GM04503 (cell line): ENCODE results near the gene VDR.

Experiments used
- DNase-seq: peaks from one replicate; pipeline ENCODE4 v3.0.0-alpha.2; 2012; ENCODE audit warnings: low read depth

The VDR gene

DNA sequence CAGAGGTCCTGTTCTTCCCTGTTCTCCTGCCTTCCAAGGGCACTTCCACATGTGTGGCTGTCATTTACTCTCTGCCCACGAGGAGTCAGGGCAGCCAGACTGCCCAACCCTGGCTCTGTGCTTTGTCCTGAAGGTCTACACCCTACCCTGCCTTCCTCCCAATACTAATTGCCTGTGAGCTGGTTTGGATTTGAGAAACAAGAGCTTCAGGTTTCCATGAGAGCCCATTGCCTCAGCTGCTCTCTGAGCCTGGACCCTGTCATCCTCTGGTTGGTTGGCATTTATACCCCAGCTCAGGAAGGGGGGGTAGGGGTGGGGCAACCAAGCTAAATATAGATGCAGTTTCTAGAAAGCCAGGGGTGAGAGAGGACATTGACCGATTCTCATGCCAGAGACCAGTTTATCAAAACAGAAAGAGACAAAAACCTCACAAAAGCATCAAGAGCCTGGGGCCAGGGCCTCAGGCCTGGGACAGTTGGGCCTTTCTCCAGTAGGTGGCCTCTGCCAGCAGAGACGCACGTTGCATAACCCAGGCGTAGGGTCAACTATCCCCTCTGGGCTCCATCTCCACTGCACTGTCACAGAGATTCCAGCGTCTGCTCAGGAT, 34.5 kb downstream of the VDR start:
- peak; percentile 50 for DNase-seq

DNA sequence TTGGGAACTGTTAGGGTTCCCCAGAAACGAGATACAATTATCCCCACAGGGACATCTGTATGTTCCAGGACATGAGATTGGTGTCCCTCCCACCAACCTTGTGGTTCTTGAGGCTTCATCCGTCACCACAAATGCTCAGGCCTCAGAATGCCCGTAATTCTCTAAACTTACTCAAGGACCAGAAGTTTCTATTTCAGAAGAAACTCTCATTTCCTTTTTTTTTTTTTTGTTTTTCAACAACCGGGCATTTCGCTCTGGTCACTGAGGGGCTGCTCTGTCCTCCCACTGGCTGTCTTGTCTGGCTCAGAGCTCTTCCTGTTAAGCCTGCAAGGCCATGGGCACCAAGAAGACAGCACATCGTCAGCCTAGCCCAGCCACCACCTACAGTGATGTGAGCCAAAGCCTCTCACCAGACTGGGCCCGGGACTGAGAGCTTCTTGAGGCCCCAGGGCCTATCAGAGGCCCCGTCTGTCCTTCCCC, 36.2 kb downstream of the VDR start:
- DNase-seq, result no peak

DNA sequence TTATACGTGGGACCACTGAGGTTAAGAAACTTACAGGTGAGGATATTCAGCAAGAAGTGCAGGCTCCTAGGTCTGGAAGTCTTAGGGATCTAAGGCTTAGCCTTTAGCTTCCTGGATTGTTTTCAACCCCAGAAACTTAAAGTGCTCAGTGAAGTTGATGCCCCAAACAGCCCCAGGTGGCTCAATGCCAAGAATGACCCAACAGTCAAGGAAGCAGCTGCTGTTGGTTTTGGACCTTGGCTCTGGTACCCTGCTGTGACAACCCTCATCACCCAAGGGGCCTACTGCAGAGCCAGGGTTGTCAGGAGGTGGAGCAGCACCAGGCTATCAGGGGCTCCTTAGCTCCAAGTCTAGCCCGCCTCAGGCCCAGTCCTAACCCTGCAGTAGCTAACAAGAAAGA, 36.8 kb downstream of the VDR start:
- DNase-seq, result no peak

DNA sequence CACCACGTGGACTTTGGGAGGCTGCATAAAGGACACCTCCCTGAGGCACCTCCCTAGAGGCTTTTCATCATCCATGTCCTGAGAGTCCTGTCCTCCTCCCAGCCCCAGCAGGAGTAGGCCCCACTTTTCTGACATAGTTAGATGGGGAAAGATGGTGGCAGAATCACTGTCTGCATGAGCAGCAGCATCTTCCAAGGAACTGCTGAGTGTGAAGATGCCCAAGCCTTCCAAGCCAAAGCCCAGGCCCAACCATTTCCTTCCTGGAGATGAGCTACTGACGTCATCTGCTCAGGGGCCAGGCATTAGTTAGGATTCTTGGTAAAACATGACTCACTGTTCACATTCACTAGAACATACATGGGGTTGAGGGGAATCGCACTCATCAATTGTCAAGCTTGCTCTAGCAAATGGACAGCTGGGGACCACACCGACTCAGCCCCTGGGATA, 37.3 kb downstream of the VDR start:
- peak; percentile 61 for DNase-seq

DNA sequence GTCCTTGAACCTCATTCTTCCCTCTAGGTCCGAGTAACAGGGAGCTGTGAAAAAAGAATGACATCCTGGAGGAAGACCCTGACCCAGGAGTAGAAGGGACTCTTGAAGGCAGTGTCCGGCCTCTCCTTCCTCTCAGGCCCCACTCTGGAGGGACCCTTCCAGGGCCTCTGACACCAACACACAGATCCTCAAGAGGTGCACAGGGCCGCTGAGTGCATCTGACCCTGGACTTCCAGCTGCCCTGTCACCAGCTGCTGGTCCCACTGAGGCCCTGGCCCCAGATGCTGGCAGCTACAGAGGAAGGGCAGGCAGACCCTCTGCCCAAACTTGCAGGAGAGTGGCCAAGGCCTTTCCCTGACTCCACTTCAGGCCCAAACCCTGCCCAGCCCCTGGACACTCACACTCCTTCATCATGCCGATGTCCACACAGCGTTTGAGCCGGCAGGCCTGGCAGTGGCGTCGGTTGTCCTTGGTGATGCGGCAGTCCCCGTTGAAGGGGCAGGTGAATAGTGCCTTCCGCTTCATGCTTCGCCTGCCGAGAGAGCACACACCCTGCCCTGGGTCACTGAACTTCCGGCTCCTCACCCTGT, 40.1 kb downstream of the VDR start:
- DNase-seq, result no peak

DNA sequence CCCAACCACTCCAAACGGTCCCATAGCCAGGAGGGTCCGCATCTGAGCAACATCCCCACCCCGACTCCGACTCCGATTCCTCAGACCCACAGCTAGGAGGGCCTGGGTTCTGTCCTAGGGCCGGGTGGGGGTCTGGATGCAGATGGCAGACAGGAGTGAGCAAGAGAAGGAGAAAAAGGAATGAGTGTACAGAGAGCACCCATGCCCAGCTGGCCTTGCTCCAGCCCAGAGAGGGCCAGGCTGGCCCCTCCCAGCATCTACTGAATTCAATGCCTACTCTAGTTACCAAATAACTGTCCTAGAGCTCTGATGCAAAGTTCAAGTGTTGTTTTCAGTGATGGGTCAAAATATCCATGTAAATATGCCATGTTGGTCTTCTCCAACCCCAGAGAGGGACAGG, 40.8 kb downstream of the VDR start:
- no peak for DNase-seq

DNA sequence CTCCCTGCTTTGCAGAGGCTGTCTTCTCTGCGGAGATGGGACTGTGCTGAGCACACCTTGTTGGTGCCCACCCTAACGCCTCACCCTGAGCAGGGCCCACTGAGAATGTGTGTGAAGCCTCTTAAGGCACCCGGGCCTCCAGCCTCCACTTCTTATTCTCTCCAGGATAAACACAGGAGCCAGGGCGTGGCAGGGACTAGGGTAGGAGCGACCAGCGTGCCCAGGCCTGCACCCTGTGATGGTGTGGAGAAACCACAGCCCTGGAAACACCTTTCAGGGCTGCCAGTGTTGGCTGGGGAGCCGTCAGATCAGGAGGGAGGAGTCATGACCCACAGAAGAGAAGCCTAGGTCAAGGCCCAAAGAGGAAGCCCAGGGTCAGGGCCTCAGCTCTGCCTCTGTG, 41.3 kb downstream of the VDR start:
- DNase-seq, result no peak

DNA sequence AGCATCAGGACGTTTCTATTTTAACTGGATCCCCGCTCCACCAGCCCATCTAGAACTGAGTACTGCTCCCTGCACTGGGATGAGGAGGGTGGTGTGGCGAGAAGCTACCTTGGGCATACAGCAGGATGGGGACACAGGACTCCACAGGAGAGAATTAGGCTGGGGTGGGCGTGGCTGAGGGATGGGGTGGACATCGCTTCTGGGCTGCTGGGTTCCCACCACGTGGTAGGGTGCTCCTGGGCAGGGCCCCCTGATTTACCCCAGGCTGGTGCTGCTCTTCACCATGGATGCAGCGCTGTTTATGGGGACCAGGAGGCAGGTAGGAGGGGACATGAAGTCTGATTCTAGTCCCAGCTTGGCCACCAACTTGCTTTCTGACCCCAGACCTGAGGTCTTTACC, 41.9 kb downstream of the VDR start:
- no peak for DNase-seq

DNA sequence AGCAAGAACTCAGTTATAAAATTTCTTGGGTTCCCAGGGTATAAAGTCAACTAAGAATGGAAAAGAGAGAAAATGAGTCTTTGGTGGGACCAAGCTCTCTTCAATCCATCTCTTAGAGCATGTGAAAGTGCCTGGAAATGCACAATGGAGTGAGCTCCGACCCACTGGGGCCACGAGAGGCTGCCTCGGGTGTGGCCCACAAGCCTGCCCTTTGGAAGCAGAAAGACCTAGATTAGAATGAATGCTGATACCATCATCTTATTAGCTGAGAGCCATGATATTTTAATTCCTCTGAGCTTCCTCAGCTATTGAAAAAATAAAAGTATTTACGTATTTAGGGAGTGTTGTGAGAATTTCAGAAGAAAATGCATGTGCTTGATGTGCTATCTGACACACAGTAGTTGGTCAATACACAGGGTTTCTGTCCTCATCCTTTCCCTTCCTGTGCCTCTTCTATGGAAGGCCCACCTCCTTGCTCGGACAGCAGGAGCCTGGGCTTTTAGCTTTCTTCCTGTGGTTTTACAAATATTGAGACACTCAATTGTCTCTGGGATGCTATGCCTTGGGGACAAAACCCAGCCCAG, 42.5 kb downstream of the VDR start:
- no peak for DNase-seq

DNA sequence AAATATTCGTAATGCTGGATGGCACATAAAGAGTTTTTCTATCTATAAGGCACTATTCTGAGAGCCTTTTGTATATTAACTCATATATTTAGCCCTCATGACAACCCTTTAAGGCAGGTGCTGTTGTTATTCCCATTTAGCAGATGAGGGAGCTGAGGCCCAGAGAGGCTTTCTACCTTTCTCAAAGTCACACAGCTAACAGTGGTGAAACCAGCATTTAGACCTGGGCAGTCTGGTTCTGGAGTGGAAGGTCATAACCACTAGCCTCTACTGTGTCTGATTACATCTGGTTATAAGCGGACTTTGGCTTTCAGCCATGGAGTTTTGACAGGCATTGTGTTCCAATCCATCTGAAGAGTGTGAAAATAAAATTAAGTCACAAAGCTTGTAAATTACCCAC, 43.9 kb downstream of the VDR start:
- no peak for DNase-seq

DNA sequence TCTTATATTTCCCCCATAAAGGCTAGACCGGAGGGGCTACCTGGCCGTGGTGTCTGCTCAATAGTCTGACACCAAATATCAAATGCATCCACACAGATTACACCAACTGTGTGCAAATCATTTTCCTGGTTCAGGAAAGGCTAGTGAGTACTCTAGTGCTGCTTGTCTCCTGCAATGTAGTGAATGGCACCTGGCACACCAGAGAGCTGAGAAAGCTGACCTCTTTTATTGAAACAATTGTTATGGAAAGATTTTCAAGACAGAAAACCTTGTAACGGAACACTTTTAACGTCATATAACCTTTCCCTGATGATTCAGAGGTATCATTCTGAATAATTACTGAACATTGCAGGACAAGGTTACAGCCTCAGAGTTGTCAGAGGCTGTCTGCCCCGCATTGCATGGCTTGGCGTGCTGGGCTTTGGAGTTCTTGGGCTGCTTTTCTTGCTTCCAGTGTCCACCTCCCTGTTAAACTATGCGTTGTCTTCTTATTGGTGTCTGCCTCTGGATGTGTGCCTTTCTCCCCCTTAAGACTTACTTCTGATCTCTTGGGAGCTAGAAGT, 44.4 kb downstream of the VDR start:
- DNase-seq, result no peak

DNA sequence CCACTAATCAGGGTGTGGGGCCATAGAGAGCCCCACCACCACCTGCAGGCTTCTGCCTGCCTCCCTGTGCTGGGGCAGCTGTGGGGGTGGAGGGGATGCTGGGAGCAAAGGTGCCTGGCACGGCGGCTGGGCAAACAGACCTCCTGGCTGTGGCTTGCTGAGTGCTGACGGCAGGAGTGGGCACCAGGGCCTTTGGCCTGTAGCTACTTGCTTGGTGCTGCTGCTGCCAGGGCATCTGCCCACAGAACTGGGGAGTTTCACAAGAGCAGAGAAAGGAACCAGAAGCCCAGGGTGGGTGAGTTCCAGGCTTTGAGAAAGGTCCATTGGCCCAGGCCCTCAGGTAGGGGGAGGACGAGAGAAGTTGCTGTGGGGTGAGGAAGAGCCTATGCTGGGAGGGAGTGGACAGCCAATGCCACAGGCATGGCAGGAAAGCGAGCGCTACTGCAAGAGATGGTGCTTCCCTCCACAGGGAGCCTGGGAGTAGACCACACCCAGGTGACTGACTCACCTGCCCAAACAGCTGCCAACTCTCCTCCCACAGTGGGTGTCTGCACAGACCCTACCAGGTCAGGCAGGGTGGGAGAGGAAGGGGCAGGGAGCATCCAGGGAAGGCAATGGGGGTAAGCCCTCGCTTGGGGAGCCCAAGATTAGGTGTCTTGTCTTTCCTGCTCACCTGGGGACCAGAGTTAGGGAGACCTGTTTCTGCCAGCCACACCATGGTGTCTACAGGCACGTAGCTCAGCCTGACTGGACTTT, 46.1 kb downstream of the VDR start:
- DNase-seq, result no peak

DNA sequence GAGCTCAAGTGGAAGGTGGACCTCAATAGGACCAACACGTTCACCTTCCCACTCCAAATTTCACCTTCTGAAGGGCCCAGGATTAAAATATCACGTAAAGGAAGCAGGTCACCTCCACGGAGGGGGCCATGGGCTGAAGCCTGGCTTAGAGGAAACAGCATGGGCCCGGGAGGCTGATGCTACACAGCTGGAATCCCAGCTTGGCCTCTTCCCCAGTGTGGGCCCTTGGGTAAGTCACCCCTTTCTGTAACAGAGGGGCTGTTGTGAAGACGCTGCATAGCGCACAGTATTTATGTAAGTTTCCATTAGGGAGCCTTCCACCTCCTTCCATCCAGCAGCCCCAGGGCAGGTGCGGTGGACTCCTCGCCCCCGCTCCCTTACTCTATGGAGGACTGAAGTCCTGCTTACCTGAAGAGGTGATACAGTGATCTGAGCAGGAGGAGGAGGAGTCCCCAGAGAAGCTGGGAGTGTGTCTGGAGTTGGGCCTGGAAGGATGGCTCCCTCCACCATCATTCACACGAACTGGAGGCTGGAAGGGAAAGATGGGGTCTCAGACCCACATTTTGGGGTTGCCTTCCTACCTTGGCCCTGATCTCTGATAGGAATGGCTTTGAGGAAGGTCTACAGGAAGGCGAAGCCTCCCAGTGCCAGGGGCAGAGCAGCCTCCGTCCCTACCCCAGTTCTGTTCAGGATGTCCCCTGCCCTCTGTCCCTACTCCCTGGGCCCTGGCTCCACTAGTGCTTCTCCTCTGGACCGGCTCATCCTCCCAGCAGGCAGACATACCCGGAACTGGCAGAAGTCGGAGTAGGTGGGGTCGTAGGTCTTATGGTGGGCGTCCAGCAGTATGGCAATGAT, 47.8 kb downstream of the VDR start:
- no peak for DNase-seq

DNA sequence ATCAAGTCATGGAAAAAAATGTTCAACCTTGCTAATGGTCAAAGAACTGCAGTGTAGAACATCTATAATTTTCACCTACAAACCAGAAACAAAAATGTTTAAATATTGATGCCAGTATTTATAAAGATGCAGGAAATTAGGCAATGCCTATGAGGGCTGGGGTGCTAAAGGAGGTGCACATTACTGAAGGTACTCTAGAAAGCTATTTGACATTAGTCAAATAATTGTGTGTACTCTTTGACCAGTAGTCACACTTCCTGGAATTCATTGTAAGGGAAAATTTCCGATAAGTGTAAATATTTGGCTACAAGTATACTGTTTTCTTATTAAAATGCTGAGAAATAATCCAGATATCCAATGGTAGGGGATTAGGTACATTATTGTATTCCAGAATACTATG, 48.7 kb downstream of the VDR start:
- no peak for DNase-seq

DNA sequence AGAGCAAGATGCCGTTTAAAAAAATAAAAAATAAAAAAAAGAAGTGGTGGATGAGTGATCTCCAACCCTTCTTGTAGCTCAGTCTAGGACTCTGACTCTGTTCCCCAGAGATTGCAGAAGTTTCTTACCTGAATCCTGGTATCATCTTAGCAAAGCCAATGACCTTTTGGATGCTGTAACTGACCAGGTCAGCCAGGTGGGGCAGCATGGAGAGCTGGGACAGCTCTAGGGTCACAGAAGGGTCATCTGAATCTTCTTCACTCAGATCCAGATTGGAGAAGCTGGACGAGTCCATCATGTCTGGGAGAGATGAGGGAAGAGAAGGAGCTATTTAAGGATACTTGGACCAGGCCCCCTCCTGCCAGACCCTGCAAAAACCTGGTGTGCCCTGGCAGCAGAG, 49.3 kb downstream of the VDR start:
- DNase-seq, result no peak

DNA sequence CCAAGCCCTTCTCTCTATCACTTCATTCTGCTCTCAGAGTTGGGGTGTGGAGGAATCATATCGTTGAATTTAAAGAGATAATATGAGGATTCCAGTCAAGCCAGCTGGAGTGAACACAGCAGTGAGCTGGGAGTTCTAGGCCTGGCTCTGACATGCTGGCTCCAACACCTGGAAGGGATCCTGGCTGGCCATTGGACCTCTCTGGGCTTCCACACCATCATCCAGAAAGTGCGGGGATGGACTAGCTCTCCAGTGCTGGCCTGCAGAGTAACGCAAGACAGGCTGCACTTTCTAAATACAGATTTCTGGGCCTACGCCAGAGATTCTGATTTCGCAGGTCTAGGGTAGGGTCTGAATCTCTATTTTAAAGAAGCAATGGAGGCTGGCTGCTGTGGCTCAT, 50.3 kb downstream of the VDR start:
- DNase-seq, result no peak

DNA sequence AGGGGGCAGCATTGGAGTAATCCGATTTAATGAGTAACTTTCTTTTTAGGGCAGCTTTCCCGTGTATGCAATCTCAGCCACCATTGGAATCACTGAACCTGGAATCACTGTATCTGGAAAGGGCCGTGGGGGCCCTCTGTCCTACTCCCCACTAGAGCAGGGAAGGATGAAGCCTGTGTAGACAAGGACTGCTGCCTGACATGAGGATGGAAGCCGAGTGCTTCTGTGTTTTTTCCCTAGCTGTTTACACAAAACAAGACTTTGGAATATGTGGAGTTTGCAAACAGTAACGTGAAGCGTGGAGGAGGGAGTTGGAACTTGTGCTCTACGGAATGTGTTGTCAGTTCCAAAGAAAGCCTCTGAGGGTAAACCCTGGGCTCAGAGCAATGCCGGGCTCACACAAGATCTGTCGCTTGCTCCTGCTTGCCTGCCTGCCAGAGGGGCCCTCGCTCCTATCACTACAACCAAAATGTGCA, 52.7 kb downstream of the VDR start:
- DNase-seq, result no peak

DNA sequence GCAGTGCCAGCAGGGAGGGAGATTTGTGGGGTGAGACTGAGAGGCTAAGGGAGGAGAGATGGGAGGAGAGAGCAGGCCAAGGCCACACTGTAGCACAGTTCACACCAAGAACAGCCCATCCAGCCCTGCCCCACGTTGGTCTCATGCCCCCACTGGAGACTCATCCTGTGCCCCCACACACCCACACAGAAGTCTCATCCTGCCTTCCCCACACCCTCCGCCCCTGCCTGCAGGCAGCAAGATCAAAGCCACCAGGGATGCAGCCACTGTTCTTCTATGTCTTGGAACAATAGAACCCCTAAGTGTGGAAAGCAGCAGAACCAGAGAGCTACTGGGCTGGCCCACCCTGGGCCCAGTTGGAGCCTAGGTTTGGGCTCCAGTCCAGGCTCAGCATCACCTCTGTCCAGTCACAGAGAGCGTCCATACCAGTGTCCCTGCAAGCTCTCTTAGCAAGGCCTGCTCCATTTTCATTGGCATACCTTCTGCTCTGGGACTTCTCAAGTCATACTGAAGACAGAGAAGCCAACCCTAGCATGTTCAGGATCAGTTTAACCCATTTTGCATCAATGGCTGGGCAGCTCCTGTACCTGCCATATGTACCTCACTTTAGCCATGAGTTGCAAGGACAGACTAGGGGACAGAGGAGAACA, 53.4 kb downstream of the VDR start:
- DNase-seq, result no peak

DNA sequence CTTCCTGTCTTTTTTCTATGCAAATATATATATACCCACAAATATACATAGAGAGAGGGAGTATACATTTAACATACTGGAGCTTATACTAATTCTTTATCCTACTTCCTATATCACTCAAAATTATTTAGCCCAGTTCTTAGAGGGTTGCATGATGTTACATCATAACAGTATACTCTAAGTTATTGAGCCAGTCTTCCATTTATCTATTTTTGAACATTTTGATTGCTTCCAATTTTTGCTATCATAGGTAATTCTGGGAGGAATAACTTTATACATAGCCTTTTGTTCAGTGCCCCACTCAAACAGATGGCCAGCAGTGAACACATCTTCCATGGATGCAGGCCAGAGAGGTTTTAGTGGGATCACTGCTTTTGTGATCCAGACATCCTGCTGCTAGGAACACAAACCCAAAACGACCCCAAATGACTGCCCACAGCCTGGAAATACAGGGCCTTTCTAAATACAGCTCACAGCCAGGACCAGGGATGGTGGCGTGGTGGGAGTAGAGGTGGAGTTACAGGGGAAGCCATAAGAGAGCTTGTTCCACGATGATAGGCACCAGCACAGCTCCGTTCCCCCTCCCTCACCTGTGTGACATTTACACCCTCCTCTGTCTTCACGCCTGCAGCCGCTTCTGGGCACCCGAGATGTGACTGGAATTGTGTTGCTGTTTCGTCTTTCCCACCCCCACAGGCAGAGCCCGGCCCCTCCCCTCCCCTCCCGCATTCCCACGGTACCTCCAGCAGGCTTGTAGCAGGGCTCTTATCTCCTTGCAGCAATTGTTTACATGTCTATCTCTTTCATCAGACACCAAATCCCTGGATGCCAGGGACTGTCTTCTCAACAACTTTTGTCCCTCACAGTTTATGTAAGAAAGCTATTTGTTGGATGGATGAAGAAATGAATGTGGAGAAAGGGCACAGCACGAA, 54.4 kb downstream of the VDR start:
- no peak for DNase-seq

DNA sequence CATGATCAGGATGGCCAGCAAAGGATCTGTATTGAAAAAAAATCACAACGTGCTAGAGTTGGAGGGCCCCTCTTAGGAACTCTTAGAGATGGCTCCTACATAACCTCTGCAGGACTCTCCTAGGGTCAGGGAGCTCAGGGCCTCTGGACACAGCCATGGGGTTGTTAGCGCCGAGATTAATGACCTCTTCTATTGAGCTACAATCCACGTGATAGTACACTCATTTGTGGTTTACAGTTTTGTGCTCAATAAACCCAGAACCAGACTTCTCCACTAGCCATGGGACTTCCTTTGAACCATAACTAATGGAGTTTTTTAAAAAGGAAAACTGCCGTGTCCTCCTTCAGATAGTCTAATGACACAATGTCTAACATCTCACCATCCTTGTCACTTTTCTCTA, 55.5 kb downstream of the VDR start:
- DNase-seq, result no peak
